COR-L47 (cell line): ENCODE results near the gene EBF3.

Experiments used
- DNase-seq: peaks from one replicate; lab custom pipeline; 2025; lab: John Stamatoyannopoulos, UW

The EBF3 gene

GRCh38 chr10:129971381-129972144, 7.5 kb upstream of the EBF3 start:
- peak; percentile 40 for DNase-seq

- no peak for DNase-seq
These were observed 6.6 kb upstream of the EBF3 start for GRCh38 chr10:129970465-129971364.

- DNase-seq = no peak
These were observed 5.9 kb upstream of the EBF3 start for GRCh38 chr10:129969911-129970464.

GRCh38 chr10:129969184-129969910, 5.3 kb upstream of the EBF3 start:
- no peak for DNase-seq

GRCh38 chr10:129968853-129969183, 4.7 kb upstream of the EBF3 start:
- no peak for DNase-seq

GRCh38 chr10:129968020-129968852, 4.2 kb upstream of the EBF3 start:
- no peak for DNase-seq

- DNase-seq = no peak
These were observed 3.5 kb upstream of the EBF3 start for GRCh38 chr10:129967579-129968019.

GRCh38 chr10:129966889-129967578, 3.0 kb upstream of the EBF3 start:
- DNase-seq = no peak

GRCh38 chr10:129966370-129966888, 2.4 kb upstream of the EBF3 start:
- DNase-seq = no peak

- DNase-seq = no peak
These were observed 1.9 kb upstream of the EBF3 start for GRCh38 chr10:129965959-129966358.

GRCh38 chr10:129965425-129965808, 1.3 kb upstream of the EBF3 start:
- no peak for DNase-seq

GRCh38 chr10:129964611-129965424, 744 bp upstream of the EBF3 start:
- DNase-seq = no peak

GRCh38 chr10:129962872-129963640, 1.0 kb downstream of the EBF3 start:
- no peak for DNase-seq

GRCh38 chr10:129962031-129962871, 1.8 kb downstream of the EBF3 start:
- no peak for DNase-seq

- no peak for DNase-seq
These were observed 2.8 kb downstream of the EBF3 start for GRCh38 chr10:129961157-129961701.

- DNase-seq = no peak
These were observed 3.5 kb downstream of the EBF3 start for GRCh38 chr10:129960481-129961156.
